Hepatic stellate cell (primary cell): ENCODE measurements around the gene MASTL.

Source experiments
- DNase-seq: peaks from one replicate; pipeline ENCODE4 v3.0.0; 2011; ENCODE audit warnings: low spot score

The MASTL gene

DNA sequence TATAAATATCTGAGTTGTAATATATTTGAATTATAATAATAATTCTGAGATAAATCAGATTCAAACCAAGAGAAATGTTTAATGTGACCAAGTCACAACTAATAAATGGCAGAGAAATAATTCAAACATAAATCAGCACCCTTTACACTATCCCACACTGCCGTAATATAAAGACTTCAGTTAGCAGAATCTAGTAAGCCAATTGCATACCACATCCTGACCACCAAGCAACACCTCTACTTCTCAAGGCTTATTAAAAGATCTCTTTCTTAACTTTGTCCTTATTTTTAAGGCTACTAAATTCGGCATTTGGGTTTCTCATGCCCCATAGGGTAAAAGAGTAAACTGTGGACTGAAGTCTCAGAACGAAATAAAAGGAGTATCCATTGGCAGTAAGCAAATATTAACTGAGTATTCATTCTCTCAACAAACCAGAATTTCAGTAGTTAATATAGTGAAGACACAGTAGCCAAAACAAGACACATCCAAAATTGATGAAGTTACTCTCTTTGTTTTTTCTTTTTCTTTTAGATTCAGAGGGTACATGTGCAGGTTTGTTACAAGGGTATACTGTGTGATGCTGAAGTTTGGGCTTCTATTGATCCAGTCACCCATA lies 70.6 kb downstream of the MASTL start:
- DNase-seq = no peak

GRCh38 chr10:27230022-27230421 lies 74.9 kb downstream of the MASTL start:
- DNase-seq = no peak

DNA sequence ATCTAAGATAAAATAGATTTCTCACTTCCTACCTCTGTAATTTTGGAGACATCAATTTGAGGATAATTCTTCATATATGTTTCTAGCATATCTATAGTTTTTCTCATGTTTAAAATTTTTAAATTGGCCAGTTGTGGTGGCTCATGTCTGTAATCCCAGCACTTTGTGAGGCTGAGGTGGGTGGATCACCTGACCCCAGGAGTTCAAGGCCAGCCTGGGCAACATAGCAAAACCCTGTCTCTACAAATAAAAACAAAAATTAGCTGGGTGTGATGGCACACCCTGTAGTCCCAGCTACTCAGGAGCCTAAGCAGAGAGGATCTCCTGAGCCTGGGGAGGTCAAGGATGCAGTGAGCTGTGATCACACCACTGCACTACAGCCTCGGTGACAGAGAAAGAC lies 80.6 kb downstream of the MASTL start:
- DNase-seq = no peak
